Heart left ventricle (tissue), 13 donors: ENCODE measurements around the gene GNB5.

Experiments
- CTCF ChIP-seq, 12 donors: fragments of 200-600 bp; sonication (generic) in 4 of 12; IDR thresholded peaks; one replicate each; pipeline versions ENCODE4 v1.5.0 to v1.8.0; 2018 to 2022; ENCODE audit warnings: antibody characterized with exemption in 12 of 12, mild to moderate bottlenecking in 5 of 12
- POLR2A ChIP-seq, 2 donors: fragments of 450-650 bp; IDR thresholded peaks; one replicate each; pipeline ENCODE4 v1.6.1; 2017; ENCODE audit warnings: antibody characterized with exemption in 2 of 2, mild to moderate bottlenecking in 2 of 2, moderate library complexity in 2 of 2
- donor health status: ischemic (EF 13 %, LVEDD 7.1; RV severe dilation, severe dysfunction).
- donor health status: DM: no; HTN: yes; CAD: no.
- donor health status: DM: no; HTN: no; CAD: no.
- donor health status: ischemic (EF 25% LVEDD 6.9; RV normal size, moderate dysfunction).
- donor health status: ischemic (EF 25% LVEDD 5.7; RV mildly dilated, moderate dysfunction).
- donor health status: ischemic (EF 35%, LVEDD 5.7; RV mildly dilated, moderate dysfunction).
- donor health status: nonischemic (EF 11% LVEDD 7.7; RV severe dilation, severe dysfunction).
- donor health status: DM: yes; HTN: yes; CAD: no.
- donor health status: PGD.
- donor health status: ischemic (EF 29% LVEDD 5.4; RV normal size, mild dysfunction).
- donor health status: nonischemic (EF 23%, LVEDD 6.1; RV moderate dilation, normal function).

- TF ChIP-seq POLR2A (IDR thresholded peaks at IDR 0.05) (no peak), CTCF (IDR thresholded peaks at IDR 0.05) (no peak)
Measured at GRCh38 chr15:52090193-52090592, 101.0 kb downstream of the GNB5 start.
